HG02970 (cell line): ENCODE measurements around the gene NUDT7.
A peak's percentile ranks its signal among the peaks of the same experiment; 100 is the strongest.

Experiments used
- ATAC-seq: cut with Tn5 transposase; IDR thresholded peaks from one replicate; pipeline ENCODE4 v1.9.1; 2021; ENCODE audit warnings: mild to moderate bottlenecking, moderate library complexity, moderate number of reproducible peaks; ENCODE audit not compliant: unreplicated experiment, low FRiP score

NUDT7 gene

DNA sequence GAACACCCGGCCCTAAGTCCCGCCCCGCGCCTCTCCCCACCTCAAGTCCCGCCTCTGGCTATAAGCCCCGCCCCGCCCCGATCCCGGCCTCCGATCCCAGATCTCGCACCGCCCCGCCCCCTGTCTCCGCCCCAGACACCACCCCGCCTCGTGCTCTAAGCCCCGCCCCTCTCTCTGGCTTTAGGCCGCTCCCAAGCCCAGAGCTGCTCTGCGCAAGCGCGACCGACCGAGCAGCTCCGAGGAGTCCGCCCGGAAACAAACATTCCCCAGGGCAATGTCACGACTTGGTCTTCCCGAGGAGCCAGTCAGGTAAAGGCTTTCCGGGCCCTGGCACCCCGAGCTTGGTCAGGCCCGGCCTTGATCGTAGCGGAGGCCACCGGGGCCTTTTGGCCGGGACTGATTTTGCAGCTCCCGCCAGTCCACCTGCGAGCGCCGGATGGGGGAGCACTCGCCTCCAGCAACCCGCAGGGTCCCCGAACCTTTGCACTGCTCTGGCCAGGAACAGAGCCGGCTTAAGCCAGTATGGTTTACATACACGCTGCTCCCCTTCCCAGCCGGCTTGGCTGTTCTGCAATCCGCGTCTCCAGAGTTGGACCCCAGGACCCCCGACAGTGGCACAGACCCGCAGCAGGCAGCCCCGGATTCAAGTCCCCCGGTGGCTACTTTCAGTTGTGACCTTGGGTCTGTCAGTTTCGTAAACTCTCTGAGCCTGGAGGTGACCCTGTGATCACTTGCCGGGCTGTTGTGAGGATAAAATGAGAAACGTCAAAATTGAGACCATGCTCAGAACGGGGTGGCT lies at the start of gene NUDT7:
Gene NUDT7, plus strand, starts transcription at position 206 of the 799 bp plus-strand sequence. Its CDS starts 69 bp downstream, at position 275.
- peak; percentile 95 for ATAC-seq

DNA sequence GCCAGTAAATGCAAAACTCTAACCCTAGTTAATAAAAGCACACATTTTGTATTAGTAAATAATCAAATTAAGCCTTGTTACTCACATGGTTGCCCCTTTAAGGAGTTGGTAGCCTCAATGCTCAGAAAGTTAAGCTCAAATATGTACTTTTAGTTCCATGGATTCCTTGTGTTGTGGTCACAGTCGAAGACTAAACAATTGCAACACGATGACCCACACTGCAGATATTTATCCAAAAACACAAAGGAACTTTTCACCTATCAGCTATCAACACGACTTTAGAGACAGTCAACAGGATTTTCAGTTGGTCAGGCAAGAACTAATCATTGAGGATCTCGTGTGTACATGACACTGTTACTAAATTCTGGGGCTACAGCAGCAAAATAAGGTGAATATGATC lies 47.4 kb upstream of the NUDT7 start:
- no peak for ATAC-seq

DNA sequence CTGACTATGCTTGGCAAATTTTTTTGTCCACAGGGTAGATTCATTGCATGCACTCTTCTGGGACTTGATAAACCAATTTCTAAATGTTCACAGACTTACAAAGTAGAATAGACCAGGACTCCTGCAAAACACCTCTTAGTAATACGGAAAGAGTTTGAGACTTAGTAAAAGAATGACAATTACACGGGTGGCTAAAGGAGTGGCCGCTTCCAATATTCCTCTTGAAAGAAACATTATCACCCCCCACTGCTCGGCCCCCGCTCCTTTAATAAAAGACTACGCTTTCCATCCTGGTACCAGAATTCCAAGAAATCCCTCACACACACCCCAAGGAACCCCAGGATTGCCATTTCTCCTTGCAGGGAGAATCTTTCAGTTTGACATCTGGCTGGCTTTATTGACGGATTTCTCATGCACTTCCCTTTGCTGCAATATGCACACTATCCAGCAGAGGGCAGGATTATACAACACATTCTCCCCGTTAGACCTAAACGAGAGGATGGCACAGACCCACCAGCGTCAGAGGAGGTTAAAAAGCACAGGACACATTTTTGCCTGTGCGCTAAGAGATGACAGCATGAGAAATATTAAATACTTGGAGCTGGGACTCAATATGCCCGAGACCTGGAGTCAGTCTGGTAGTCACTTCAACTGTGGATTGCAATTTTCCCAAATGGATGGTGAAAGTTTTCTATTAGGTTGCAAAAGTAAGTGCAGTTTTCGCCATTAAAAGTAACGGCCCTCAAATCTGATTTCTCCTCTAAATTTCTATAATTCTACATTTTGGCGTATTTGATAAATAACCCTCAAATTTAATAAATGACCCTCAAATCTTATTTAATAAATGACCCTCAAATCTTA lies 46.6 kb upstream of the NUDT7 start:
- ATAC-seq: peak; percentile 76

DNA sequence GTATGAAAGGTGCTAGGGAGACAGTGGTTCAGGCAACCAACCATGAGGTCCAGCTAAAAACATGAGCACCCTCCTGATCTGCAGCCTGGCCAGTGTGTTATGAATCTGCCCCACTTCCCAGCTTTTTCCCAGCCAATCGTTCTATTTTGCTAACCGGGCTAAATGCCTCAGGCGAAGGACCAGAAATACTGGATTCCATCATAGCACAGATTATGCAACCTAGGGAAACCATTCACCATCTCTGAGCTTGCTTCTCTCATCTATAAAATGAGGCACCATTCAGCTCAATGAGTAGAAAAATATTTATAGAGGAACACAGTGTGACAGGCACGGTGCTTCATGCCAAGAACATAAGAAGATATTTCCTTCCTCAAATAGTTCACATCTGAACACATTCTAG lies 45.2 kb upstream of the NUDT7 start:
- ATAC-seq: no peak

DNA sequence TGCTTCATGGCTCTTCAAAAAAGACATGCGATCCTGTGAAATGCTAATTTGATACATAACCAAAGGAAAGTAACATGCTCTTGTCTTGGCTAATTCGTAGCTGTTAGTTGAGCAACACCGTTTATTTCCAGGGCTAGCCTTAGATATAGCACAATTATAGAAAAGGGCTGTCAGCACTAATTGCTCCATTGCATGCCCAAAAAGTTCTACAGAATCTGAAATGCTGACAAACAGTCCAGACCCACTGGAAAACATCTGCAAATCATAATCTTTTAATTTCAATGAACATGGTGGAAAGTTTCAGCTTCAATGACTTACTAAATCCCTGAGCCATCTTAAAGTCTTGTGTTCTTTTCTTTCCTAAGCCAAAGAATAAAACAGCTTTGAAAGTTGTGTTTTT lies 42.9 kb upstream of the NUDT7 start:
- no peak for ATAC-seq

DNA sequence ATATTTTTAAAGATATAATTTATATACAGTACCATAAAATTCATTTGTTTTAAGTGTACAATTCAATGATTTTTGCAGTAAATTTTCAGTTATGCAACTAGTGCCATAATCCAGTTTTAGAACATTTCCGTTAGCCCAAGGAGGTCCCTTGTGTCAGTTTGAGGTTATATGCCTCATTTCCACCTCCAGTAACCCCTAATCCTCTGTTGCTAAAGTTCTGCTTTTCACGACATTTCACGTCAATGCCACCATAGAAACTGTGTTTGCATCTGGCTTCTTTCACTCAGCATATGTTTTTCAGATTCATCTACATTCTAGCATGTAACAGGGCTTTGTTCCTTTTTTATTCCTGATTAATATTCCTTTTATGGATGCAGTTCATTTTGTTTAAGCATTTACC lies 42.4 kb upstream of the NUDT7 start:
- ATAC-seq: no peak

DNA sequence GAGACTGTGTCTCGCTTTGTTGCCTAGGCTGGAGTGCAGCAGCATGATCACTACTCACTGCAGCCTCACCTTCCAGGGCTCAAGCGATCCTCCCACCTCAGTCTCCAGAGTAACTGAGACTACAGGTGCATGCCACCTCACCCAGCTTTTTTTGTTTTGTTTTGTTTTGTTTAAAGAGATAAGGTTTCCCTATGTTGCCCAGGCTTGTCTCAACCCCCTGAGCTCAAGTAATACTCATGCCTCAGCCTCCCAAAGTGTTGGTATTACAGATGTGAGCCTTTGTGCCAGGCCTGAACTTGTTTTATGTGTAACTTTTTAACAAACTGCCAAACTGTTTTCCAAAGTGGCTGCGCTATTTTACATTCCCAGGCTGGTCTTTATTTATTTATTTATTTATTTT lies 41.8 kb upstream of the NUDT7 start:
- ATAC-seq: no peak

DNA sequence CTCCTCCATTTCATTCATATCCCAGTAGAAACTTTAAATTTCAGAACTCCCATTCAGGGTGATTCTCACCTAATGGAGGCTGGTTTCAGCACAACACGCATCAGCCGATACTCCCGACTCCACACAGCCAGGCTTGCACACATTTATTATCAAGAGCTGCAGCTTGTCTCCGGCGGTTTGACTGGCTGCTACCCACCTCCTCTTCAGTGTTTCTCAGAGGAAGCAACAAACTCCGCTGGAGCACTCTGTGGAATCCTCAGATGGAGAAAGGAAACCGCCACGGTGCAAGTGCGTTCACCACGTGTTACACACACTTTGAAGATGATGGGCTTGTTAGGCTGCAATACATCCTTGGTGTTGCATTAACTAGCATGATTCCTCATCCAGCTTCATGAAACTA lies 39.7 kb upstream of the NUDT7 start:
- ATAC-seq: no peak

DNA sequence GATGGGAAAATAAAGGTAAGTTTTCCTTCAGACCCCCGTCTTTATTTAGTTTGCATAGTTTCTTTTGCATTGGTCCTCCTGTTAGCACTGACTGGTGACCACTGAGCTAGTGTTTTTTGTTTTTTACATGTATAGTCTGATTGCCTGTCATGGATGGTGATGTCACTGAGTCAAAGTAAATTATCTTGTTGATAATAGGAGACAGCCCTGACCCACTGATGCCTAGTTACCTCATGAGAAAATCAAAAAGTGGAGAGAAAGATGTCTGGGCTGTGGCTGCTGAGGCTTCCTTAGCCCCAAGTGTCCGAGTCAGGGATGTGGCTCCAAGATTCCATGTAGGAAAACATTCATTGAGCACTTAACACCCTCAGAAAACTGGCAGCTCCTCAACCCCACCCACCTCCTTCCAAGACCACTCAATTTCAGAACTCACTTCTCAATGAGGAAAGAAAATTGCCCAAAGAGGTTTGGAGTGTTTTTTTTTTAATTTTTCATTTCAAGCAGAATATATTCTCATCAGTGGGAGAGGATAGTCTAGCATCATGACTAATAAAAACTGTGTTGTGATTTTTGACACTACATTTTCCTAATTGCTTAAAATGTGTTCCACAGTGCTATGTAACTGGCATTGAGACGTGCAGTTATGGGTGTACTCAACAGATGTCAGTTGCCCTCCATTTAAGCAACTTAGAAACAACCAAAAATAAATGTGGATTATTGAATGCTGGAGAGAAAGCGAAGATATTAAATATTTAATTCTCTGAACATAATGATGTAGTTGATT lies 38.7 kb upstream of the NUDT7 start:
- ATAC-seq: no peak

DNA sequence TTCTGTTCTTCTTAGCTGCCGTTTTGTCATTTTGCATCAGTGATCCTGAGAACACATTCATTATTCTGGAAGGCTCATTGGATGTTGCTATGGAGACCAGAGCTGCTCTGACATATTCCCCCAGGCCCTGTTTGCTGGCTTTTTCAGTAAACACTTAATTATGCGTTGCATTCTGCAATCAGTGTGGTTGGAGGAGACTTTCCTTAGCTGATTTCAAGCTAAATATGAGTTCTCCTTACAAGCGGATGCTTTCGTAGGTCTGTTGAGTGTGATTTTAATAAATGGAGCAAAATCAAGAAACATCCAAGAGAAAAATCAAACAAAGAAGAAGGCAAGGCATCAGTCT lies 38.2 kb upstream of the NUDT7 start:
- no peak for ATAC-seq

DNA sequence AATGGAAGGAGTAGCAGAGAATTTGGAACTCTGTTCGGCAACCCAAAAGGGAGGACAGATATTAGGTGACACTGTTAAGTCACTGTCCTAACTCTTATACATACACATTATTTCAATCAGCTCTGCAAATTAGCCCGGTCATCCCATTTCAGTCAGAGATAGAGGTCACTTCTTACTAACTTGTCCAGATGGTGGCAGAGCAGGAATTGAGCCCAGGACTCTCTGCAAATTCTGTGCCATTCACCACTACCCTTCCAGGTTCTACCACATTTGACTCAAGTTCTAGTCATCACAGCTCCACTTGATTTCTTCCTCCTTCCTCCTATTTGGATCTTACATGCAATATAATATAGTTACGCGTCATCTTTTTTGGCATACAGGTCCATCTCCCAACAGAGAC lies 35.9 kb upstream of the NUDT7 start:
- no peak for ATAC-seq

DNA sequence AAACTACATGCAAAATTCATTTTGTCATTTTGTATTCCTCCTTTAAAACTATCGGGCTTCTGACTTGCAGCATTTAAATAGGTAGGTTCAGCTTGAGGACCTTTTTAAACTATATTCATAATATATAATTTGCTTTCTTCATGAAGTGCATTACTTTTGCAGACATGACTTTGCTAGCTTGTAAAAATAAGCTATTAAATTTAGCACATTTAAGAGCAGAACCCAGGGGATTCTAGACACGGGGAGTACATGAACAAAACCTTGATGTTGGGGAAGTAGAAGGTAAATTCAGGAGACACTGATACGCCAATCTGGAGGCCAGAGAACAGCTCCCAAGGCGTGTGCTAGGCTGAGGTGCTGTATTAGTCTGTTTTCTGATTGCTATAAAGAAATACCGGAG lies 32.3 kb upstream of the NUDT7 start:
- ATAC-seq: no peak

DNA sequence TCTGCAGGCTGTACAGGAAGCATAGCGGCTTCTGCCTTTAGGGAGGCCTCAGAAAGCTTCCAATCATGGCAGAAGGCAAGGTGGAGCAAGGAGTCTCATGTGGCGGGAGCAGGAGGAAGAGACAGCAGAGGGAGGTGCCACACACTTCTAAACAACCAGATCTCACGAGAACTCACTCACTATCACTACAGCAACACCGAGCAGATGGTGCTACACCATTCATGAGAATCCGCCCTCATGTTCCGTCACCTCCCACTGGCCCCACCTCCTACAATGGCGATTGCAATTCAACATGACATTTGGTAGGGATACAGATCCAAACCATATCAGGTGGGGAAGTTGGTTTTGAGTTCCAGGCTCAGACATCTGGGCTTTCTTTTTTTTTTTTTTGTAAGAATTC lies 31.9 kb upstream of the NUDT7 start:
- no peak for ATAC-seq

DNA sequence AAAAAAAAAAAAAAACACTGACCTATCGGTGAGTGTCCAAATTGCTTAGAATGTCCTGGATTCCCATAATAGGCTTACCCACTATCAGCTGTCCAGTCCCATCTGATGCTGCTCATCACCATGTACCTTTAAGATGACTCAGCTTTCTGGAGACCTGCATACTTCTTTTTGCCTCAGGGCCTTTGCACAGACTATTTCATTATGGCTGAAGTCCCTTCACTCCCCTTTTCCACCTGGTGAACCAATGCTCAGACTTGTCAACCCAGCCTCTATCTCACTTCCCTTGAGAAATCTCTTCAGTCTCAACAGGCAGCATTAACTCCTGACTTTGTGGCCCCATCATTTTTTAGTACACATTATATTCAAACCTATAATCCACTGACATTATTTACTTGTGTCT lies 29.7 kb upstream of the NUDT7 start:
- ATAC-seq: no peak

DNA sequence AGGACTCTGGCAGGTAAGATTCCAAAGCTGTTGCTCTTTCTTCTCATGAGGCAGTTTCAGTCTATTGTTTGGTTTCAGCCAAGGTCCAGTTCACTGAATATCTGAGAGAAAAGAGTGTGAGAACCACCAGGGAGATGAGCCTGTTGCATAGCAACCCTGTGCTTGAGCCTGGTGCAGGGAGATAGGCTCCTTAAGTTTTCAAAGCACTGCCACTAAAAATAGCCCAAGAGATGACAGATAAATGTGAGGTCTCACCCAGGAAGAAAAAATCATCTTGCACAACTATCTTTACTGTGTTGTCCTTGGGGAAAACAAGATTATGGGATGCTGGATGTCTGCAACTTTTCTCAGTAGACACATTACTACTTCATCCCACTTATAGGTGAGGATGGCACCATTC lies 26.2 kb upstream of the NUDT7 start:
- ATAC-seq: no peak

DNA sequence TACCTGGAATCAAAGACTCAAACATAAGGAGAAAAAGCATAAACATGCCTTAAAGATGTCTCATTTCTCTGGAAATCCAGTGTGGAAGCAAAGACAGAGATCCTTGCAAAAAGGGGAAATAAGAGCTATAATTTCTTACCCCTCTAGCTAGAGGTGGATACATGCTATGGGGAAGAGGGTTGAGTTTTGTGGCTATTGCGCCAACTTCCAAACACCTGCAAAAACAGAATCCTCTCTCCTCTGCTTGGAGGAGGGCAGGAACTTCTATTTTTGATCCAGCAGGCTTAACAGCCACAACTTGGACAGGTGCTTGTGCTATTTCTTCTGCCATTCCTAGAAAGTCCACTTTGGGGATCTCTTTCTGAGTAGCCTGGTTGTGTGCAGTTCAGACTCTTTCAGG lies 21.5 kb upstream of the NUDT7 start:
- ATAC-seq: no peak

DNA sequence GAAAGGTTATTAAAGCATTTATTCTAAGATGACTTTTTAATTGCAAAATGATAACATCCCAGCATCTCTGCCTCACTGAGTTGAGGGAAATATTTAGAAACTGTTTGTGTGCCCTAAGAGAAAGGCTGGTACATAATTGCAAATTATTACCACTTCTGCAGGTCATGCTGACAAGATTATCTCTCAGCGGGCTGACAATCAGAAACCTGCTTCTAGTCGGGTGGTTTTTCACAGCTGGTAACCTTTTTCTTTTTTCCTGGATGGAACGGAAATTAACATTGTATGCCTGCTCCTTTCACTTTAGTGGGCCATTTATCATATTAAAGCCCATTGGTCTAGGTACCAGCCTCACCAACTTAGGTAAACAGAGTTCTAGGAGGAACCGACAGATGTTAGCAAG lies 17.0 kb upstream of the NUDT7 start:
- no peak for ATAC-seq

DNA sequence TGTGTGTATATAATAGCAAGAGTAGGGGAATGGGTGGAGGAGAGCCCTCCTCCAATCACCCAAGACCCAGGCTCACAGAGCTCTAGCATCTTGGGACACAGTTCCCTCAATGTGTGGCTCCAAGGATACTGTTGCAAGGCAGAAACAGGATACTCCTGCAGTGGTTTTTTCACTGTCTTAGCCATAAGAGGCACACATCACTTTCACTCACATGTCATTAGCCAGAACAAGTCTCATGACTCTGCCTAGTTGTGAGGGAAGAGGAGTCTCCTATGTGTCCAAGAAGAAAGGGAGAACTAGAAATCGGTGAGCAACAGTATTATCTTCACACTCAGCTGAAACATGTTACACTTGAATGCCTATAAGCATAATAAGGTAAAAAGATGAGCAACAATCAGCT lies 11.1 kb upstream of the NUDT7 start:
- ATAC-seq: no peak

DNA sequence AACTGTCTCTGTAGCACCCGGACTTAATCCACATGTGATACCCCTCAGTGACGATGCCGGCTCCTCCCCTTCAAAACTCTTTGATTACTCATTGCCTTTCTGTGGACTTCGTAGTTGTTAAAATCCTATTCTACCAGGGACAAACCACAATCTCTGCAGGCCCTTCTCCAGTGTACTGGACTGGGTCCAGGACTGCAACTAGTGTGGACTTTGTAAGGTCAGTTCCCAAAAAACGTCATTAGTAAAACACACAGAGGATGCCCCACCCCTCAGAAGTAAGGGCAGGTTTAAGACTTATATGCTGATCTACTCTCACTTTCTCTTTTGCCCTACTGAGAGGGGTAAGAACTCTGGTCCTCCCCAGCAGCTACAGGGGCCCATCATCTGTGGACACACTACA lies 10.5 kb upstream of the NUDT7 start:
- ATAC-seq: no peak

DNA sequence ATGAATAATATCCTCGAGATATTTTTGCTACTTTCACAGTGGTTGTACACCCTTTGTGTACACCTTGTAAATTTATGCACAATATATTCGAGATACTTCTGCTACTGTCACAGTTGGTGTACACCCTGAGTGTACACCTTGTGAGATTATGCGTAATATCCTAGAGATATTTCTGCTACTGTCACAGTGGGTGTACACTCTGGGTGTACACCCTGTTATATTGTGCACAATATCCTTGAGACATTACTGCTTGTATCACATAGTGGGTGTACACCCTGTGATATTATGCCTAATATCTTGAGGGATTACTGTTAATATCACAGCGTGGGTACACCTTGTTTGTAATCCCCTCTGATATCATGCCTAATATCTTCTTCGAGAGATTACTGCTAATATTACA lies 7.2 kb upstream of the NUDT7 start:
- ATAC-seq: no peak

DNA sequence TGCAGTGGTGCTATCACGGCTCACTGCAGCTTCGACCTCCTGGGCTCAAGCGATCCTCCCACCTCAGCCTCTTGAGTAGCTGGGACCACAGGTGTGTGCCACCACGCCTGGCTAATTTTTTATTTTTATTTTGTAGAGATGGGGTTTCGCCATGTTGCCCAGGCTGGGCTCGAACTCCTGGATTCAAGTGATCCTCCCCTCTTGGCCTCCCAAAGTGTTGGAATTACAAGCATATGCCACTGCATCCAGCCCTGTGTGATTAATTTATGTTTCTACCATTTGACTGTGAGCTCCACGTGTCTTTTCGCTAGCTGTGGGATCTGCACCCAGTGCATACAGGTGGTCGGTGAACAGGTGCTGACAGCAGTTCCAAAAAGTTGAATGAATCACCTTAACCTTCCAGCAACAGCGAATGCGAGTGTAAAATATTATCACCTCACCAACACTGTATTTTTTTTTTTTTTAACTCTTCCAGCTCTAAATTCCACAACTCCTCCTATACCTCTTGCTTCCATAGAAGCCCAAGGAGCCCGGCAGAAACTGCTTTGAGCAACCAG lies 484 bp upstream of the NUDT7 start:
- peak; percentile 14 for ATAC-seq
